Measurements from ENCODE around the gene TCF7L2.
"Not testable (repeated sequence)": the region's sequence is repeated elsewhere in the genome, so short reads cannot be mapped to it uniquely, and the experiment has no call there.

The TCF7L2 gene

GRCh38 chr10:113103131-113103840 lies 153.2 kb downstream of the TCF7L2 start:
- FAIRE-seq: no peak

- no peak for FAIRE-seq
Measured at GRCh38 chr10:113104047-113104446, 154.0 kb downstream of the TCF7L2 start.

DNA sequence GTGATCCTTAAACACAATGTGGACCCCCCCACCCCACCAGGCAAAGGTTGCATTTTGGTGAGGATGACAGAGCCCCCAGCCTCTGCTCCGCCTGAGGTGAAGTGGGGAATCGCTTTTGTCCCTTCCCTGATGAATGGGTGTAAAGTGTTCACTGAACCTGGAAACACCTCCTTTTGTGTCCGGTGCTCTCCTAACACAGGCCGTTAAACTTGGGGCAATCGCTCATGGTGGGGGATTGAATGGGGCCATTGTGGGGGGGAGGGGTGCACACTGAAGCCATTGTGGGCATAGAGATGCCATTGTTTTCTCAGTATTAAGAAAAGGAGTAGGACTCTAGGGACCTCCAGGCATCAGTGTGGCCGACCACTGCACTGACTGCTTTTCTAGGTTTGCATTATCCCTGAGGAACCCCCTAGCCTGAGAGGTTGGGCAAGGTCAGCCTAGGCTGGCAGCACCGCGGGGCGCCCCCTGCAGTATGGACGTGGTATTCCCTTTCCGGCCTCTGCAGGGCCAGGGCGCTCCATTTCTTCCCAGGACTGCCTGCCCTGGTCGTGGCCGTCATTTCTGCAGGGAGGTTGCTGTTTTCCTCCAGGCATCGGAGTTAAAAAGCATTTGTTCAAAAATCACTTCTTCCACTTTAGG lies 158.3 kb downstream of the TCF7L2 start:
- no peak for FAIRE-seq

GRCh38 chr10:113108948-113109347 lies 158.9 kb downstream of the TCF7L2 start:
- FAIRE-seq: no peak

DNA sequence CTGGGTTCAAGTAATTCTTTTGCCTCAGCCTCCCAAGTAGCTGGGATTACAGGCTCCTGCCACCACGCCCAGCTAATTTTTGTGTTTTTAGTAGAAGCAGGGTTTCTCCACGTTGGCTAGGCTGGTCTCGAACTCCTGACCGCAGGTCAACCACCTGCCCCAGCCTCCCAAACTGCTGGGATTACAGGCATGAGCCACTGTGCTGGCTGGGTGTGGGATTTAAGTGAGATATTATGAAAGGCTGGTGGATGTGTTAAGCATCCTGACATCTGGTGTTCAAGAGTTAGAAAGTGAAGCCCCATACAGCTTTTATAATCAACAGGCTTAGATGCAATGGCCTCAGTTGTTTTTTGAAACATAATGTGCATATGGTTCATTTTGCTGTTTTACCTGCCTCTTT lies 159.4 kb downstream of the TCF7L2 start:
- FAIRE-seq: not testable (repeated sequence)

- FAIRE-seq: no peak
Measured at GRCh38 chr10:113111260-113111659, 161.2 kb downstream of the TCF7L2 start.

GRCh38 chr10:113111900-113112853 lies 162.1 kb downstream of the TCF7L2 start:
- no peak for FAIRE-seq

- no peak for FAIRE-seq
Measured at GRCh38 chr10:113113241-113113640, 163.2 kb downstream of the TCF7L2 start.

DNA sequence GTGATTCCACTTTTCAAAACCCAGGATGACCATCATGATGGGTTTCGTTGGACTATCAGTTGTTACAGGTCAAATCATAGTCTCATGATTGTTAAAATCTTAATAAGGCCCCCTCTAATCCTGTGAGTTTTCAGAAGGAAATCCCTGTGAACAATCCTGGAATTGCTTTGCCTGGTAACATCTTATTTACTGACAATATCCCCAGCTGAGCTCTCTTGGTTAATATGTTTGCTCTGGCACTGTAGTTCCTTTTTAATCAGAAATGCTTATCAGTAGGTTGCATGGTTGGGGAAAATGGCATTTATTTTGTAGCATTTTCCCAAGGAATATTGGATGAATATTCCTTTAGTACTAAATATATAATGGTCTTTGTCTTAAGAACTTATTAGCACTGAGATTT lies 163.9 kb downstream of the TCF7L2 start:
- FAIRE-seq: peak; percentile 66

DNA sequence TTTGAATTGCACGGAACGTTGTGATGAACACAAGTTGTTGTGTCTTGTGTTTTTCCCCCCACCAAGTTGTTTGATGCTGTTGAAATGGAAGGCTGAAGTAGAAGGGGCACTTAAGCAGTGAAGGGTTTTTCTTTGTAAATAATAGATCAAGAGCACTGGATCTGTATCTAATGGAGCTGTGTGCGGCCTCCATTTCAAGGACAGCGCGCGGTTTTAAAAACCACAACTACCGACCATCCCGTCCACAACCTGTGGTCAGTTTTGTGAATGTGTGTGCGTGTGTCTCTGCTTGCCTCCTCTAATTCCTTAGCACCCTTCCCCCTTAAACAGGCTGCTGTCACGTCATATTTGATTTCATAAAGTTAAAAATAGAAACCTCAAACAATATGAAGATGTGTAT lies 165.5 kb downstream of the TCF7L2 start:
- FAIRE-seq: no peak

- no peak for FAIRE-seq
Measured at GRCh38 chr10:113118882-113119281, 168.8 kb downstream of the TCF7L2 start.

DNA sequence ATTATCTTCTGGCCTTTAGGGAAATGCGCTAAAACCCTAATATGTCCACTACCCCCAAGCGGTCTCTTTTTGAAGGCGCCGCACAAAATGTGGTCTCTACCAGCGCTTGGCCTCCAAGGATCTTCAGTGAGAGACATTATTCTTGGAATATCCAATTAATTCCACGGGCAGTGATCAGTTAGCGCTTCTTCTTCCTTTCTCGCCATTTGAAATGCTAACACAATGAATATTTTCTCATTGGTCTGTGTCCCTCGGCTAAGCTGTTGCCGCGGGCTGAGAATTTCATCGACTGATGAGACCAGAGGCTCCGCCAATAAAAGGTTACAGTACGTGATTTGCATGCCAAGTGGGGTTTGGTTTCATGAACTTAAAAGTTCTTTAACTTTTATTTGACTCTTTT lies 169.8 kb downstream of the TCF7L2 start:
- no peak for FAIRE-seq

DNA sequence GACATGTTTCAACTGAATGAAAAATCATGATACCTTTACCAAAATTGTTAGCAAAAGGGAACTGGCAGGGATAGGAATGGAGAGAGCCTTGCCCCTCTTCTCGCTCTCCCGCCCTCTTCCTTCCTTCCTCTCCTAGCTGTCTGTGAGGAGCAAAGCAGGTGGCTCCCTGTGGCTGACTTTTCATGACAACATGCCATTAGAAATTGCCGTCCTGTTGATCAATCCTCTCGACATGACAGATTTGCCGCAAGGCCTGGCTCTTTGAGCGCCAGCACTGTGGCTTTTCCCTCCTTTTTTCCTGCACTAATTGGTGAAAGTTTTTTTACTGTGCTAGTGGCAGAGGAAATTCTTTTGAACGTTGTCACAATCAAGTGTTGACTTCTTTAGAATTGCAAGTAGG lies 171.1 kb downstream of the TCF7L2 start:
- no peak for FAIRE-seq

DNA sequence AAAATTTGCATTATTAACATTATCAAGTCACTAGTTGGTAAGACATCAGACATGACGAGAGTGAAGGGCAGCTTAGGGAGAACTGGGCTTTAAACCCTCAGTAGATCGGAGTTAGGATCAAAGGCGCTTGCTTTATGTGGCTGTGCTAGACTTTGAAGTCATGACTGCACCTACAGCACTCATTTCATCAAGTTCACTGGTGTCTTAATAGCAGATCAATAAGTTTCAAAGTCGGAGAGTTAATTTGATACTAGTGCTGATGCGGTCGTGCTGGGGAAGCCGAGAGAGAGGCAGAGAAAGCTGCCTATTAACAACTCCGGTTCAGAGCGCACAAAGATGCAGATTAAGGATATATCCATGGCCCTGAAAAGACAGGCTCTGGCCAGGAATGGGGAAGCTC lies 172.9 kb downstream of the TCF7L2 start:
- FAIRE-seq: no peak

GRCh38 chr10:113124724-113125123 lies 174.7 kb downstream of the TCF7L2 start:
- no peak for FAIRE-seq

DNA sequence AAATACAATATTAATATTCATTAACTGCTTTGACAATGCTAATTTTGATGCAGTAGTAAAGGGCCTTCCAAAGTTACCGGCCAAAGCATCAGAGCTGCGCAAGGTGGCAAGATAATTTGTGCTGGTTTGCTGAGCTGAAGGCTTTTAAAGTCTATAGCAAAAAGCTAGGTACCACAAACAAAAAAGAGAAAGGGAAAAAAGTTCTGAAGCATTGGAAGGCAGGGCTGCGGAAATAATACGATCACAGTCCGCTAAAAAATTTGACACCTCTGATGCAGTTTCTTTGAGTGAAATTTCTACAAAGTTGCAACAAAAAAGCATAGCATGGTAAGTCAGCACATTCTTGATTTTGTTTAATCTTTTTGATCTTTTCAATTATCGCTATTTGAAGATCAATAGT lies 175.6 kb downstream of the TCF7L2 start:
- FAIRE-seq: no peak

GRCh38 chr10:113126229-113127201 lies 176.5 kb downstream of the TCF7L2 start:
- FAIRE-seq: no peak

DNA sequence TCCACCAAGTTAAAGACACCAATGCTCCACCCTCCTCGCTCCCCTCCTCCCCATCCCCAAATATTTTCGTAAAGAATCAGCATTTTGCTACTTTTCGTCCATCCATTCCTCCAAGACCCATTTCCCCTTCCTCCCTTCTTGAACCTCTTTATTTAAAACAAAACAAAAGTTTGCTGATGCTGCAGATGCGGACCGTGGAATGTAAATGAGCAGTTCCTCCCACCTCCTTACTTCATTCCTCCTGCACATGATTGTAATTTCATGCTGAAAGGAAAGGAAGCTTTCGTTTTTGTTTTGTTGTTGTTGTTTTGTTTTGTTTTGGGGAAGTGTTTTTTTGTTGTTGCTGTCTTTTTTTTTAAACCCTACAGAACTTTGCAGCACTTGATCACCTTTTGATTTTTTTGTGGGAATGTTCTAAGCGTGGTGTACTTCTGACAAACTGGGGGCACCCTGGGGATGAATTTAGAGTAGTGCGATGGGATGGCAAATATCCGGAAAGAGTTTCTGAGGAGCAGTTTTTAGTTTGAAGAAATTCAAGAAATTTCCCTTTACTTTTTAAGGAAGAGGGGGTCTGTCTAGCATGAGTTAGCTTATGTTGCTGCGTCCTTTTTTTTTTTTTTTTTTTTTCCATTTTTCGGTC lies 177.3 kb downstream of the TCF7L2 start:
- no peak for FAIRE-seq

- FAIRE-seq: no peak
Measured at GRCh38 chr10:113127901-113128283, 177.8 kb downstream of the TCF7L2 start.

- no peak for FAIRE-seq
Measured at GRCh38 chr10:113128450-113129070, 178.5 kb downstream of the TCF7L2 start.

DNA sequence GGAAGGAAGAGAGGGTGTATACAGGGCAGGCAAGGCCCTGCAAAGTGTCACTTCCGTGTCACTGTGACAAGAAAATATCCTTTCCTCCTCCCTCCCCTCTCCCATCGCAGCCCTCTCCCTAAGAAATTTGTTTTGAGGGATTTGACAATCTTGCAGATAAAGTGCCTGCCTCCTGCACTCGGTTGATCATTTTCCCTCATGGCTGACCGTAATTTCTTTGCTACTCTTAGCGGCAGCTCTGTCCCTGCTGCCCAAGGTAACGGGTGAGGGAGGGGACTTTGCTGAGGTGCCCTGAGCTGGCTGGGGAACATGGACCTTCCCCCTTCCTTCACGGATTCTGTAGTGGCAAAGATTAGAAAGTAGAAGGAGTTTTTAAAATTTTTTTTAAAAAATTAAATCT lies 179.1 kb downstream of the TCF7L2 start:
- no peak for FAIRE-seq

All from islet of Langerhans (tissue), 1 donor.